HG03565 (cell line): Measurements from ENCODE around the gene GRIK1.

ENCODE experiments used
- ATAC-seq: cut with Tn5 transposase; IDR thresholded peaks from one replicate; pipeline ENCODE4 v1.9.1; 2021; ENCODE audit warnings: mild to moderate bottlenecking, moderate library complexity; ENCODE audit not compliant: unreplicated experiment

The GRIK1 gene

DNA sequence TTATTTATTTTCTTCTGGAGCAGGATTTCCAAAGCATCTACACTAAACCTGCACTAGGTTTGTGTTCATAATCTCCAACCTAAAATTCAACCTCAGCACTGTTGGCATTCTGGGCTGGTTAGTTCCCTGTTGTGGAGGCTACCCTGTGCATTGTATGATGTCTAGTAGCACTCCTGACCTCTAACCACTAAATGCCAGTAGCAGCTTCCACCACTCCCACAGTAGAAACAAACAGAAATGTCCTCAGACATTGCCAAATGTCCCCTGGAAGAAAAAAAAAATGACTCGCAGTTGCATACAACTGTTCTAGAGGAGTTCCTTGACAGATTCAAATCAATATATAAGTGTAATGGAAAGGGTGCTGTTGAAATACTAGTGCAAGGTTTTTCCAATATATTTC lies 18.9 kb downstream of the GRIK1 start:
- ATAC-seq: no peak

DNA sequence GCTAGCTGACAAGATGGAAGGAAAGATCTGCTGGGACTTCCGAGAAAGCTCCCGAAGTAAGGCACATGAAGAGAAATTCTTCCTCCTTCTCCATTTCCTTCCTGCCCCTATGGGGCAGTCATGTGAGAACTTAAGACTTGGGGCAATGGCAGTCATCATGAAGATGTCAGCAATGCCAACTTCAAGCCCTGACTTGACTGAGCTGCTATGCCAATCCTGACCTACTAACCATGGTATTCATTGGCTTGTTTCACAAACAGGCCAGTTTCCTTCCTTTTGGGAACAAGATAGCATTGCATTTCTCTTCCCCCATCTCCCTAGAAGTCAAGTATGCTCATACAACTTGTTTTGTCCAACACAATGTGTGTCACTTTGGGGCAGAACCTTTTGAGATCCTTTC lies 25.5 kb downstream of the GRIK1 start:
- ATAC-seq: no peak

DNA sequence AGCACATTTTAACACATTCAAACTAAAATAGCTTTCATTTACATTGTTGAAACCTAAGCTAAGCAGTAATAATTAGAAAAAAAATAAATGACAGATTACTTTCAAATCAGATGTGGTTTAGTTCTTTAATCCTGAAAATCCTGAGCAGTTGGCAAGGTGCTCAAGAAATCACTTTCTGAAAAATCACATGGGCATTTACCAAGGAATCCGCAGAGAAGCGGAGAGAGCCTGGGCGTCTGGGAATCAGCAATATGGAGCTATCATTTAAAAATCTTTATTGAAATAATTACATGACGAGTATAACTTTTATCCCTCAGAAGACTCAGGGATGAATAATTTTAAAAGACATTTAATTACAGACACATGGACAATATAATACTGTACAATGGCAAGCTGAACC lies 30.2 kb downstream of the GRIK1 start:
- ATAC-seq: no peak

DNA sequence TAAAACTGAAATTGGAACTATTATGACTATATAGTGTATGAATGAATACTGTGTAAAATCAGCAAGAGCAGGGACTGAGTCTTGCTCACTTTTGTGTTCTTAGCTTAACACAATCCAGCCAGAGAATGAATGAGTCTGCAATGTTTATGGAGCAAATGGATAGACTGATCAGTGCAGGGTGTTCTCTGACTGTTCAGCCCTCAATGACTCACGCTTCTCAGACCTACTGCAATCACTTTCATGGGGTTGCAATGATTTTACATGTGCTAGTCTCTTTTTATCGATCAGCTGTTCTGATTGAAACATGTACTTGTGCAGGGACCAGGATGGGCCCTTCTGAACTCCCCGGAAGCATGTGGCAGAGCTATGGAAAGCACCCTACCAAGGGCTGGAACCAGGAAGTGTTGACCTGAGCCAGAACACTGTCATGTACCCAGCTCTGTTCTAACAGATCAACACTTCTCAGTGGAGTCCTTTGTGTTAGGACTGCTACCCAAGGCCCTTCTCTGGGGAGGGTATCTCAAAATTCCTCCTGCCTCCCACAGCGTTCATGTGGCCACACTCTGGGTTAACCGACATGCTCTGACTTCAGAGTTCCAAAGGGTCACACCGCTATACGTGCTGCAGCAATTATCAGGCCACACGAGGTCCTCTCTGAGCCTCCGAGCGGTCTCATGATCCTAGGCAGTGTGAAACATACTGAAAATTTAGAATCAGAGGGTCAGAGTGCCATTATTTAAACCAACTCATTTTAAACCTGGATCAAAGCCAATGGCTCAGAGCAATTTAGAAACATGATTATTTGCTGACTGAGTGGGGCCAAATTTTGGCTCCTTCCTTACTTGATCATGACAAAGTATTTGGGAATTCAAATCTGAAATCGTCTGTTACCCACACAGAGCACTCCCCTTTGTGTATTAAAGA lies 35.2 kb downstream of the GRIK1 start:
- ATAC-seq: no peak

DNA sequence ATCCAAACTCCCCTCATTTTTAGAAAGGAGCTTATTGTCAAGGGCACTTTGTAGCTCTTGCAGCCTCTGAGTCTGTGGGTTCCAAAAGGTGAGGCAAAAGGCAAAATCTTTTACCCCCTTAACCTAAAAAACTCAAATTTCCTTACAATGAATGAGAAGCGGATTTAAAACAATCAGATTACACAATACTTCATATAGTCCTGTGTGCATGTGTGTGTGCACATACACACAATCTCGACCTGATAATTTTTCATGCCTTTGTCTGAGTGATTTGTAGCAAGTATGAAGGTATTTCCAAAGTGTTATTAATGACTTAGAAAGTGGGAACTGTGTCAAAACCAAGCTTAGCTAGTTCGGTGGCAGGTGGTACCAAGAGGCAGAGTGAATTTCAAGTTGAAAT lies 42.9 kb downstream of the GRIK1 start:
- no peak for ATAC-seq

DNA sequence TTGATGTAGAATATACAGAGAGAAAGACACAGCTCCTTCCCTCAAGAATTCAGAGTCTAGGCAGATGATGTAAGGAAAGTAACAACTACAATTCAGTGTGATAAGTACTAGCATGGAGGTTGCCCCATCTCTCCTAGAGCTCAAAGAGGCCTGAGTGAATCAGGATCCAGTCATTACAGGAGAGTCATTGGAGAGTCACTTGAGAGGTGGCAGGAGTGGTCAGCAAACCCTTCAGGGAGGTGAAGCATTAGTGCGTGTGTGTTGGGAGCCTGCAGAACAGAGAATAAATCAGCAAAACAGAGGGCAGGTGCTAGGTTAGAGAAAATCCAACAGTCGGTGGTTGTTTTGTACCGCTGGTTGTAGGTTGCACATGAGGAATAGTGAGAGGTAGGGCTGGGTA lies 46.1 kb downstream of the GRIK1 start:
- no peak for ATAC-seq

DNA sequence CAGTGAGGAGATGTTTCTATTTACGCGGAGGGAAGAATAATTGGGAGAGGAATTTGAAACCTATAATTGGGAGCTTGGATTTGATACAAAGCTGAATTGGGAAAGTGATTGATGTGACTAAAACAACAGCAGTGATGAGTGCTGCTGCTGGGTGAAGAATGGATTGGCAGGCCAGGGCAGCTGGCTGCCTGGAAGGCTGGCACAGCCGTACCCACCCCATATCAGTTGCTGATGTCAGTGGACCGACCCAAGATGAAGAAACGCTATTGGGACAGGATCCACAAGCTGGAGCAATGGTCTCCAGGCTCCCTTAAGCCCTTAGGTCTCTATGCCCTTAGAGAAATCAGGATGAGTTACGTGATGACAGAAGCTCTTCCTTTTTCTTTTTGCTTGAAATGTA lies 47.4 kb downstream of the GRIK1 start:
- no peak for ATAC-seq

DNA sequence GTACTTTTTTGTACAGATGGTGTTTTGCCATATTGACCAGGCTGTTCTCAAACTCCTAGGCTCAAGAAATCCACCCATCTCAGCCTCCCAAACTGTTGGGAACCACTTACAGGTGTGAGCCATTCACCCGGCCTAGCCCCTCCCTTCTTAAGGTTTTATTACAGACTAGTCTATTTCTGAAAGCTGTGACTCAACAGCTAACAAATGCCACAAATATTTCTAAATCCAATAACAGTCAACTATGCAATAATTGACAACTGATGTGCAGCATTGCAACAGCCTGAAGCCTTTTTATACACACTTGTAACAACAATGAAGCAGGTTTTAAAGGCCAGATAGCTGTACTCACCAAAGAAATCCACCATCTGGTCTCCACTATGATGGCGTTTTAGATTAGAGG lies 51.4 kb downstream of the GRIK1 start:
- ATAC-seq: no peak

DNA sequence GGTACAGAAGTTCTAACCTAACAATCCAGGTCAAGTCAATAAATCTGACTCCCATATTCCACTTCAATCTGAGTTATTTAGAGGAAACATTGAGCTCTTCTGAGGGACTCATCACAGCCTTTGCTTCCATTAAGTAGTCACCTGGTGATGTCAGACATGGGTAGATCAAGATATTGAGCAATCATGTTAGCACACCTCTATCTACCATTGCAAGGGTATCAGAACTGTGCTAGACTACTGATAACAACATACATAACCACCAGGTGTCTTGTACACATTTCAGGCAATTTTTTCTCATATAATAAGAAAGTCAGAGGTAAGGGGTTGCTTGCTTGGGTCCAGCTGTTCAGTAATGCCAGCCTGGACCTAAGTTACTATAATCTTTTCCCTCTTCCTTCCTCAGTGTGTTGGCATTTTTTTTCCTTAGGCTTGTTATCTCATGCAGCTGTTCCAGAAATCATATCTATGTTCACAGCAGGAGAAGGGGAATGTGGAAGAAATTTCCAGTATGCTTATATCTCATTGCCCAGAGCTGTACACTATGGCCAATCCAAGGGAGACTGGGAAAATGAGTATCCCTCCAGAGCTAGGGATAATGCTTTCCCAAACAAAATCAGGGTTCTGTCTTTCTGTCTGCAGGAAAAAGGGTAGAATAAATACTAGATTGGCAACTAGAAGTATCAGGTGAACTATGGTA lies 52.3 kb downstream of the GRIK1 start:
- ATAC-seq: no peak

DNA sequence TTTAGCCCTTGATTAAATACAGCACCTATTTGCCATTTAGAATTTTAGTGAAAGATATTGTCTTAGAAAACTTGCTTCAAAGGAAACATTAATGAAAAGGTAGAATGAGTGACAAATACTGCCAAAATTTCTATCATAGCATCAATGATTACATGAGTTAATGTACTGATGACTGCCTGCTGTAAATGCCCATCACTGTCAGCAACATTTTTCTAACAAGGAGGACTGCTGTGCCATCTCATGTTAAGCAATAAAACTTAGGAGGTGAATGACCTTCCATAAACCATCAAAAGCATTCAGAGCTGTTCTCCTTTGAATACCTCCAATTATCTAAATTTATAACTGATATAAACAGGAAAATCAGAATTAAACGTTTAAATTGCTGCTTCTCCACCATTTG lies 54.3 kb downstream of the GRIK1 start:
- ATAC-seq: no peak

DNA sequence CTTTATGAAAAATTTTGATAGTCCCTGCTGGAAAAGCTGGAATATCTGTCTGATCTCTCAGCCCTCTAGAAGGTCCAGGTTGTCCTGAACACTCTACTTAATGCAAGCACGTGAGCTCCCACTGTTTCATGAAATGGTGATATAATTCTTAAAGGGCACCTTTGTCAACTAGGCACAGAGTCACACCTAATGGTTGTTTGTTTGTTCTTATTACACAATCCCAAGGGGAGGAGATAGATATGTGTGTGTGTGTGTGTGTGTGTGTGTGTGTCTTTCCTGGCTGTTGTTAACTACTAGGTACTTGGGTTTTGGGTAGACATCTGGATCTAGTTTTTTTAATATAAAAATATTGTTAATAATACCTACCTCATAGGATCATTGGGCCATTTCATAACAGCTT lies 63.9 kb downstream of the GRIK1 start:
- no peak for ATAC-seq

DNA sequence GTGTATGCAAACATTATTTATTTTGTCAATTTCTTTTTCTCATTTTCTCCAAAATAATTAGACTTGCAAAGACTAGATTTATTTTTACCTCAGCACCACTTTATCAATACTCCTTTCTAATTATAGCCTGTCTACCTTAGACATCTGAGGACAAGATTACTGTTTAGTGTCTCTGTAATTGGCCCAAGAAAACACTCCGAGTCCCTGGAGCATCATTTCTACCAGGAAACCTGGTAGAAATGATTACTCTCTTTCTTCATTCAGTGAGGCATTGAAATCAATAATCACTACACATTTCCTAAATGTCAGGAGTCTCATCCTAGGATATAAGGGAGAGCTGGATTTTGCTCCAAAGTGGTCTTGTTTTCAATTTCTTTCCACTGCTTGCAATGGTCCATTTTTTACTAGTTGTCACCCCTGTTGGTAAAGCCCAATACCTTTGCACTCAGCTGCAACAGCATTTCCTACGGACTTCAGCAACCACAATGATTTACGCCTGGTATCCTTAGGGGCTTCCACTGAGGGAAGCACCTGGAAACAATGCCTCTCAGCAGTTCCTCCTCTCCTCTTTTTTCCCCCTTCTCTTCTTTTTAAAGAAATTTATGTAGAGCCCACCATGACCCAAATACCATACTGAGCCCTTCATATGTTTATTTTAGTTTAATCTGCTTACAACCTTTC lies 64.6 kb downstream of the GRIK1 start:
- ATAC-seq: no peak

DNA sequence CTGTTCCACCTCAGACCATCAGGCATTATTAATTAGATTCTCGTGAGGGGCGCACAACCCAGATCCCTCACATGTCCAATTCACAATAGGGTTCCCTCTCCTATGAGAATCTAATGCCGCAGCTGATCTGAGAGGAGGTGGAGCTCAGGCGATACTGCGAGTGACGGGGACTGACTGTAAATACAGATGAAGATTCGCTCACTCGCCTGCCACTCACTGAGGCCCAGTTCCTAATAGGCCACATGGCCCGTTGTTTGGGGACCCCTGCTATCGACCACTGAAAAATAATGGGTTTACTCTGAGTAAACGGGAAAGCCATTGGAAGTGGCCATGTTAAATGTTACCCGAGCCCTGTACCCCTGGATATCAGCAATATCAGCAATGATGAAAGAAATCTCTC lies 65.9 kb downstream of the GRIK1 start:
- no peak for ATAC-seq

DNA sequence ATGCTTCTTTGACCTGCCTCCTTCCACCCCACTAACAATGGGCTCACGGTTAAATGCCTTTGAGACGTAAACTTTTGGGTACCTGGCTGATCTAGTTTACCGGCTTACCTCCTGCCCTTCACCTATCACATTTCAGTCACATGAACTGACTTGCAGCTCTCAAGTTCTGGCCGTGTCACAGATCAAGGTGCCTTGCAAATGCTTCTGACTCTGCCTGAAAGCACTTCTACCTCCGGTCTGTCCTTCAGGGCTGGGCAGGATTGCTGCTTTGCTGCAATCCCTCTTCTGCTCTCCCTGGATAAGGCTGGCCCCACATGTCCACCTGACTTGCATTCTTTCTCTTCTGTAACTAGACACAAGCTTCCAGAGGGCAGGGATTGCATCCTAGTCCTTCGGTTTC lies 69.0 kb downstream of the GRIK1 start:
- ATAC-seq: no peak

DNA sequence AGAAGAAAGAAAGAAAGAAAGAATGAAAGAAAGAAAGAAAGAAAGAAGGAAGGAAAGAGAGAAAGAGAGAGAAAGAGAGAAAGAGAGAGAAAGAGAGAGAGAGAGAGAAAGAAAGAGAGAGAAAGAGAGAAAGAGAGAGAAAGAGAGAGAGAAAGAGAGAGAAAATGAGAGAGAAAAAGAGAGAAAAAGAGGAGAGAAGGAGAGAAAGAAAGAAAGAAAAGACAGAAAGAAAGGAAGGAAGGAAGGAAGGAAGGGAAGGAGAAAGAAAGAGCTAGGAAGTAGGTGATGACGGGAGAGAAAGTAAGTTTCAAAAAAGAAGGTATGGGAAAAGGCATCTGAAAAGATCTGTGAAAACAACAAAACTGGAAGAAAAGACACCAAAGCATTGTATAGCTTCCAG lies 72.0 kb downstream of the GRIK1 start:
- no peak for ATAC-seq

DNA sequence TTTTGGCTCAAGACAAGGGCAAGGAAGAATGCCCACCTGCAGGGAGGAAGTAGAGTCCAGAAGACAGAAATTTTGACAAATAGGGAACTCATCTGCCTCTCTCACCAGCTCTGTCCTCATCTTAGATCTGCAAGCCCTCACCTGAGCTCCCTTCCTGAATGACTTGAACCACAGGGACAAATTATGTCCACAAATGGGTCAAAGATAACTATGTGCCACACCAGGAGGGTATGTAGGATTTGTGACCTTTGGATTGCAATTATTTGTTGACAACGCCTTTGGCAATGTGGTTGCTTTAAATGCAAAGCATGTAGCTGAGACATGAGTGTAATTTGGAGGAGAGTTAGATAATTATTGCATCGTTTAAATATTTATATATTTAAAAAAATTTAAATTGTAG lies 79.5 kb downstream of the GRIK1 start:
- no peak for ATAC-seq

DNA sequence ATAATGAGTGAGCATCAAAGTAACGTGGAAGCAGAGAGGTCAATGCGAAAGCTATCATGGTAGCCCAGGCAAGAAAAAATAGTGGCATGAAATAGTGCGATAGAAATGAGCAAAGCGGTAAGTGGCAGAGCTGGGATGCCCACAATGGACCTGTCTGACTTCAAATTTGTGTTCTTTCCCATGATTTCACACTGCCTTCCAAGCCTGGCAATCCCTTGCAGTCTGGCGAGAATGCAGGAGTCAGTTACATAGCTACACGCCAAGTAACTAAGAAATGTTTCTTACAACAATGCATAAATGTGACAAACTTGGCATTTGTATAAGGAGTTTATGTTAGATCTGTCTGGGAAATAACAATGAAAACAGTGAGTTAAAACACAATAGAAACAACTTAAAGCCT lies 82.6 kb downstream of the GRIK1 start:
- no peak for ATAC-seq

DNA sequence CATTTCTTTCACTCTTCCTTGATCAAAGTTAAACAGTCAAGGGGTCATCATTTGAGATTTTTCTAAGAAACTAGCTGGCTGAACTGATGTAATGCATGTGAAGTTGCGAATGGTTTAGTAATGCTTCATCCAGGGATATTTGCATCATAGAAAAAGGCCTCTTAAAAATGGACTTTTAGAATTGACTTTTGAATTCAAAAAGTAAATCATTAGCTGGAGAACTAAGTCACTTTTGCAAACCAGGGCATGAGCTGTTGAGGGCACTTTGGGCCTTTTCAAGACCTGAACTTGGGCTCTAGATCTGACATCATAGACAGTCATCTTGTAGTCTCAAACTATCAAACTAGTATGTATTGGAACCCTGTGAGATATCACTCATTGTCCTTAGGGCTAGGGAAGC lies 85.0 kb downstream of the GRIK1 start:
- ATAC-seq: no peak

DNA sequence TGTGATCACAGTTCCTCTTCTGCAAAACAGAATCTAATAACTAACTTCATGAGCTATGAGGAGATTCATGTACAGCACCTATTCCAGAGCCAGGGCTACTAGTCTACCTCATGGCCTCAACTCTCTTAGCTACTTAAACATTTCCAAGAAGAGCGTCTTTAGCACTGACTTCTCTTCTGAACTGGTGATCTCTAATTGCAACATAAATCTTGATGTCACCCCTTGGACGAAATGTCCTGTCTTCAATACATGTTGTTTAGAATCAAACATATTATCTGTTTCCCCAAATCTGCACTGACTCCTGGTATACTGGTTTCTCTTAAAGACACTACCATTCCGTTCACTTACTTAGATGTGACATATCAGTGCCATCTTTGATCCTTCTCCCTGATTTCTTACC lies 88.2 kb downstream of the GRIK1 start:
- ATAC-seq: no peak

DNA sequence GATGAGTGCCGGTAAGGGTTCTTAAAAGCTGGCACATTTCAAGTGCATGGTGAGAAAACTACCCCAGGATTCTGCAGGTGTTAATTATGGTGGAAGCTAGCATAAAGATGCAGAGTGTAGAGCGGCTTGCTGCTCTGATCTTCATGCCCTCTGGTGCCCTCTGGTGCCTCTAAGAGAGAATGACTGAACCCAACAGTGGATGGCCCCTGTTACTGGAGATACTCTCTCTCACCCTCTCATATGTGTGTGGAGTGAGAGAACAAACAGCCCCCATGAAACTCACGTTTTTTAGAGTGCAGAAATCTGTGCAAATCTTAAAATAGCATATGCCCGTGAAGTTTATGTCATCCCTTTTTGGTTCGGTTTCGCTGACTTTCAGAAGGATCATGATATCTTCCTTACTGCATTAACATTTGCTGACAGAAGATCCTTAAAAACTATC lies 90.0 kb downstream of the GRIK1 start:
- peak; percentile 99 for ATAC-seq

DNA sequence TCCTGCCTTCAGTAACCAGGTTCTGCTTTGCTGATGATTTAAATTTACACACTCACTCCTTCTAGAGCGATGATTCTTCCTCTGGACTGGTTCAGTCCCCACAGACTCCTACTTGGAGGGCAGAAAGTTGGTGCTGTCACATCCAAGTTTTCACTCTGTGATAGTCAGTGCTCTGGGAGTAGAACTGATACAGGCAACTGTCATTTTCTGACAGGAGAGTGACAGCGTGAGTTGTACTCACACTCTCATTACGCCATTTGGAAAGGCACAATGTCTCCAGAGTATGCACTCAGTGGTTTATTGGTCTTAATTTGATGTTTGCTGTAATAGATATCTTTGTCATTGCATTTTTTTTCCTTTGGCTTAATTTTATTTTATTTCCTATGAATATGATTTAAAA lies 96.0 kb downstream of the GRIK1 start:
- no peak for ATAC-seq

DNA sequence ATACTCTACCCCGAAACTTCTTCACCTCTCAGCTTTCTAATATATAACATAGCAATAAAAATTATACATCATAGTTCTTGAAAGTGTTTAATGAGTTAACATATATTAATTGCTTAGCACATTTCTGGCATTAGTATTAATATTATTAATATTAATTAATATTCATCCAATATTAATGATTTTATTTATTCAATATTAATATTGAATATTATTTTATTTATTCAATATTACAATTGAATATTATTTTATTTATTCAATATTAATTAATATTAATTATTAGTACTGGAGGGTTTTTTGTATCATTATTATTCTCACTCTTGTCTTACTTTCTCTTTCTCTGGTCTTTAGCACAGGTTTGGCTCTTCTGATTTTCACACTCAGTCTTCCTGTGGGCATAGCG lies 105.2 kb downstream of the GRIK1 start:
- ATAC-seq: no peak
